HepG2 (cell line): ENCODE data around the gene ERBB3.

Experiments
- CTCF ChIP-seq: sonication (generic); formaldehyde crosslinking; IDR thresholded peaks from 2 replicates; pipeline ENCODE4 v1.5.0; 2020; ENCODE audit warnings: mild to moderate bottlenecking, missing genetic modification reagents, moderate library complexity
- EZH2 ChIP-seq: conservative IDR thresholded peaks from 2 replicates; pipeline ENCODE4 v1.6.1; 2012; ENCODE audit warnings: mild to moderate bottlenecking, low read depth, low read length, moderate library complexity
- GPN1 ChIP-seq: sonication (generic); formaldehyde crosslinking; IDR thresholded peaks from 2 replicates; pipeline ENCODE4 v1.5.1; 2020; ENCODE audit warnings: missing genetic modification reagents, borderline replicate concordance
- KLF16 ChIP-seq, 2 experiments: sonication (generic) in 1 of 2; formaldehyde crosslinking in 1 of 2; IDR thresholded peaks; 2 replicates each; pipeline versions ENCODE4 v1.6.1 to v1.8.0; 2016 to 2023; ENCODE audit warnings: missing genetic modification reagents in 2 of 2, missing compliant biosample characterization in 1 of 2
- POLR2A ChIP-seq, 2 experiments: IDR thresholded peaks; 2 replicates each; pipeline ENCODE4 v1.6.1; 2011; ENCODE audit warnings: low read depth in 2 of 2, low read length in 2 of 2, mild to moderate bottlenecking in 1 of 2, moderate library complexity in 1 of 2; ENCODE audit not compliant: insufficient read depth in 1 of 2
- REST ChIP-seq, 2 experiments: IDR thresholded peaks; 2 replicates each; pipeline ENCODE4 v1.6.1; 2011 to 2012; ENCODE audit warnings: low read length in 2 of 2, borderline replicate concordance in 1 of 2, low read depth in 1 of 2, mild to moderate bottlenecking in 1 of 2, moderate library complexity in 1 of 2
- SMAD1 ChIP-seq: sonication (generic); formaldehyde crosslinking; IDR thresholded peaks from 2 replicates; pipeline ENCODE4 v1.4.0; 2020; ENCODE audit warnings: missing genetic modification reagents, low read depth, mild to moderate bottlenecking, borderline replicate concordance
- ZBTB37 ChIP-seq: sonication (generic); formaldehyde crosslinking; IDR thresholded peaks from 2 replicates; pipeline ENCODE4 v1.4.0; 2020; ENCODE audit warnings: mild to moderate bottlenecking, missing genetic modification reagents
- ZBTB43 ChIP-seq: sonication (generic); formaldehyde crosslinking; conservative IDR thresholded peaks from 2 replicates; pipeline ENCODE4 v1.4.0; 2020; ENCODE audit warnings: missing genetic modification reagents
- ZNF10 ChIP-seq: sonication (generic); formaldehyde crosslinking; IDR thresholded peaks from 2 replicates; pipeline ENCODE4 v1.4.0; 2020; ENCODE audit warnings: mild to moderate bottlenecking, low read depth, missing genetic modification reagents, borderline replicate concordance
- ZNF136 ChIP-seq: sonication (generic); formaldehyde crosslinking; IDR thresholded peaks from 2 replicates; pipeline ENCODE4 v1.8.1; 2022; ENCODE audit warnings: low read depth, mild to moderate bottlenecking, moderate library complexity, missing genetic modification reagents
- ZNF274 ChIP-seq: sonication (generic); formaldehyde crosslinking; IDR thresholded peaks from 2 replicates; pipeline ENCODE4 v1.5.1; 2020; ENCODE audit warnings: mild to moderate bottlenecking, missing genetic modification reagents
- ZNF280D ChIP-seq: sonication (generic); formaldehyde crosslinking; IDR thresholded peaks from 2 replicates; pipeline ENCODE4 v1.5.1; 2020; ENCODE audit warnings: mild to moderate bottlenecking, missing genetic modification reagents
- ZNF567 ChIP-seq: sonication (generic); formaldehyde crosslinking; IDR thresholded peaks from 2 replicates; pipeline ENCODE4 v1.8.1; 2023; ENCODE audit warnings: mild to moderate bottlenecking, missing genetic modification reagents, borderline replicate concordance

- TF ChIP-seq ZBTB37 (CRISPR knock-in tag) (peak; percentile 37; the same call in 1 of the 2 replicates), ZNF10 (CRISPR knock-in tag) (no peak), GPN1 (no peak; the same call in 1 of the 2 replicates), ZNF136 (CRISPR knock-in tag) (no peak), CTCF (peak; percentile 79), REST (IDR thresholded peaks at IDR 0.05; ENCODE audit: borderline replicate concordance in 1 of 2, low read depth in 1 of 2, low read length in 2 of 2) (peak in 1 of 2 experiments; percentile 61; a peak in 1 of 4 replicates), ZNF280D (CRISPR knock-in tag) (no peak; the same call in 1 of the 2 replicates), ZBTB43 (CRISPR knock-in tag) (peak; percentile 75; the same call in 1 of the 2 replicates), KLF16 (CRISPR knock-in tag; IDR thresholded peaks at IDR 0.05) (peak in 1 of 2 experiments; percentile 90; a peak in 2 of 4 replicates), ZNF567 (CRISPR knock-in tag) (peak; percentile 68; the same call in 1 of the 2 replicates), POLR2A (IDR thresholded peaks at IDR 0.05; ENCODE audit: insufficient read depth in 1 of 2, low read depth in 2 of 2, low read length in 2 of 2) (peak; percentile 98 to 99), EZH2 (no peak), SMAD1 (CRISPR knock-in tag) (peak; percentile 74; the same call in 1 of the 2 replicates), ZNF274 (CRISPR knock-in tag) (0 out of 2 replicates have a peak, but pooled peaks have one; percentile 42)
Observed at GRCh38 chr12:56041552-56042429, 38.2 kb upstream of the ERBB3 start, which contains the start of gene RPS26.
